Hematopoietic multipotent progenitor cell (in vitro differentiated cells): Measurements from ENCODE around the gene CAPN5. TPM values are rescaled to one million over a fixed set of nuclear protein-coding genes. Genes with fewer than 3 reads are reported as not detected.
A peak's percentile ranks its signal among the peaks of the same experiment; 100 is the strongest.

ENCODE experiments used
- DNase-seq, 3 donors: peaks; one replicate each; pipeline ENCODE4 v3.0.0-alpha.2; 2011 to 2015; ENCODE audit warnings: low read depth in 2 of 3, low spot score in 2 of 3
- total RNA-seq: library from RNA; depleted of rRNA; stranded (reverse); fragments of >200 nt; gene quantifications from one replicate; pipeline ENCODE4 v1.2.3, GENCODE V29; 2012

The CAPN5 gene
- total RNA-seq, 1 donor: 1.3 TPM

DNA sequence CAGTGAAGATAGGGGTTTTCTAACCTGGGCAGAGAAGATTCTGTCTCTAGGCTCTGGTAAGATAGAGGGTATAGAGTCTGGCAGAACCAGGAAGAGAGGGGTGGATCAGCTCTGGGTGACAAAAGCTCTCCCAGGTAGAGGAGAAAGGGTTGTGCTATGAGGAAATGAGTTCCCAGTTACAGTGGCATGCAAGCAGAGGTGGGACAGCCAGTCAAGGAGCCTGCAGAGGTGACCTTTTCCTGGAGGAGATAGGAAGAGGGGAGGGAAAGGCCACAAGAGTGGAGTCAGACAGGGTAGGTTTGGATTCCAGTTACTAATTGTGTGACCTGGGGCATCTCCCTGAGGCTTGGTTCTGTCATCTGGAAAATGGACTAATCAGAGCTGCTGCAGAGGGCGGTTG lies 3.4 kb upstream of the CAPN5 start:
- DNase-seq: no peak

GRCh38 chr11:77063861-77064260 lies 2.9 kb upstream of the CAPN5 start:
- DNase-seq: no peak

DNA sequence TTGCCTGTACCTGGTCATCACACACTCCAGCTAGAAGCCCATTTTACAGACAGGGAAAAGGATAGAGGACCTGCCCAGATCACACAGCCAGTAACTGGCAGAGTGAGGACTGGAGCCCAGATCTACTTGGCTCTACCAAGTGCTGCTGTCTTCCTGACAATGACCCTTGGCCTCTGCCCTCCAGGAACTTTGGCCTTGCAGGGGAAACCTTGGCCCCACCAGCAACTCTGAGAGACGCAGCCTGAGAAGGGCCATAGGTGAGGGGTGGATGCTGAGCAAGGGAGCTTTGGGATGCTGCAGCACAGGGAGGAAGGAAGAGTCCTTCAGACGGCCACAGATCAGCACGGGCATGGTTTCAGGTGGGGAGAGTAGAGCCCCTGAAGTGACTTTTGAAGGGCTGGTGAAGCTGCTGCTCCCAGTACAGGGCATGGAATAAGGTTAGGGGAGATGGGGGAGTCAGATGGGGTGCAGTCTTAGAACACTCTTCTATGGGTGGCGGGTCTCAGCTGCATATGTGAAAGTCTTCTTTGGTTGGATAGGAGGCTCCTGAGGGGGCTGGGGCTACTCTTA lies 2.0 kb upstream of the CAPN5 start:
- DNase-seq: no peak

DNA sequence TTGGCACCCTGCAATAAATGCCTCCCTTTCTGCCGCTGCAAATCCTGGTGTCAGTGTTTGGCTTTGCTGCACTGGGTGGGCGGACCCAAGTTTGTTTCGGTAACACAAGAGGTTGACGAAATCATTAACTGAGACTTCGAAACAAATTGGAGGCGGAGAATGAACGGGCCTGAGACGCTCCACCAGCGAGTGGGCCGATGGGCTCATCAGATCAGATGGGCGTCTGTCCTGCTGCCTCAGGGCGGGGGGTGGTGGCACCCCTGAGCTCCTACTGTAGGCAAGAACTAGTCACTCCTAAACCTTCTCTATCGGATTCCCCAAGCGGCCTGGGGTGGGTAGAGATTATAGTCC lies 918 bp upstream of the CAPN5 start:
- peak in 1 of 3 donors; percentile 42 for DNase-seq

DNA sequence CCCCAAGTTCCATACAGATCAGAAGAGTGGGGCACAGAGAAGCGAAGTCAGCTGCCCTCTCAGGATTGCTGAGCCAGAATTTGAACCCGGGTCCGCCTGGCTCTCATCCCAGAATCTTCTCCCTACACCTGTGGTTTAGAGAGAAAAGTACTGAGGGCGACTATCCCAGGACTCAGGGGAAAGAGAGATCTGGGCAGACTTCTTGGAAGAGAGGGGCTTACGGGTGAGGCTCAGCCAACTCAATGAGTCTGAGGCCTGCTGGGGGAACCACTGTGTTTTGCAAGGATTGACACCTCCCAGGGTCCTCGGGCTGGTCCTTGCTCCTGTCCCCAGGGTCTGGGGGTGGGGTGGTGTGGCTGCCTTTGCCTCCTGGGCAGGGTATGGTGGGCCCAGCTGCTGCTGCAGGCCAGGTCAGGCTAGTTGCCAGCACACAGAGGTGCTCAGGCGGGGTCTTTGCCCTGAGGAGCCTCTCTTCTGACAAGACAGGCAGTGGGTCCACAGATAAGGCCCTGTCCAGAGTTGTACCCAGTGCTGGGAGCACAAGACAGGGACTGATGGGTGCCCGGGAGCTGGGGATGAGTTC lies 1.2 kb downstream of the CAPN5 start:
- no peak for DNase-seq

GRCh38 chr11:77068457-77069335 lies 1.9 kb downstream of the CAPN5 start:
- DNase-seq: no peak

GRCh38 chr11:77069336-77069968 lies 2.7 kb downstream of the CAPN5 start:
- DNase-seq: no peak

DNA sequence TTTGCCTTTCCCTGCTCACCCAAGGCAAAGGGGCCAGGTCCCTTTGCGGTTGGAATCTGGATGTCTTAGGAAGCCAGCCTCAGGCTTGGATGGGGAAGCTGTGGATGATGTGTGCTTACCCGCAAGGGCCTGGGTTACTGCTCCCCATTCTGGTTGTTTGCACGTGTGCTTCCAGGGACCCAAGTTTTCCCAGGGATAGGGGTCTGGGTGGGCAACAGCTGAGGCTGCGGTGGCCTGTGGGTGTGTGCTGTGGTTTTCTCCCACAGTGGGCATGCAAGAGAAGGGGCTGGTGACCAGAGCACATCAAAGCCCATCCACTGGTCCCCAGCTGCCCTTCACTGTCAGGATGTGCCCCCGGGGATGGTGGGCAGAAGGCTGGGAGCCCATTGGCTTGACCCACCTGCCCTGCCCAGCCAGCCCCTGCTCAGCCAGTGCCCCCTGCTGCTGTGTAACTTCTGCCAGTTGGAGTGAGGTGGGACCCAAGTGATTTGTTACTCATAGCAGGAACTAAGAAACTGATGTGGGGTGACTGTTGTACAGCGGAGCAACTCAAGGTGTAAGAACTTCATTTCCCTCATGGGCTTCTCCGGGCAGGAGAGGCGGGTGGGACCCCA lies 3.3 kb downstream of the CAPN5 start:
- no peak for DNase-seq

DNA sequence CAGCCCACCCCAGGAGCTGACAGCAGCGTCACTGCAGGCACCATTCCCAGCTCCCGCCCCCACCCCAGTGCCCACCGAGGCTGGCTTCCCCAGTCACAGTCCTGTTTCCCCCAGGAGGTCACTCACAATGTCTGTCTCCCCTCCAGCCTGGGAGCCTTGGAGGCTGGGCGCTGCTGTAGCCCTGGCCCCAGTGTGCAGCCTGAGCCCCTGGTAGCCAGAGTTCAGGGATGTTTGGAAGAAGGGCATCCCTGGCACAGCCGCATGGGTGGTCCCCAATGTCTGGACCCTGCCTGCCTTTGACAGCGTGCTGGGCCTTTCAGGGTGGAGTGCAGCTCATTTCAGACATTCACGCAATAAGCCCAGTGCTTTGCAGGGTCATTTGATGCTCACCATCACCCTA lies 4.3 kb downstream of the CAPN5 start:
- DNase-seq: no peak

DNA sequence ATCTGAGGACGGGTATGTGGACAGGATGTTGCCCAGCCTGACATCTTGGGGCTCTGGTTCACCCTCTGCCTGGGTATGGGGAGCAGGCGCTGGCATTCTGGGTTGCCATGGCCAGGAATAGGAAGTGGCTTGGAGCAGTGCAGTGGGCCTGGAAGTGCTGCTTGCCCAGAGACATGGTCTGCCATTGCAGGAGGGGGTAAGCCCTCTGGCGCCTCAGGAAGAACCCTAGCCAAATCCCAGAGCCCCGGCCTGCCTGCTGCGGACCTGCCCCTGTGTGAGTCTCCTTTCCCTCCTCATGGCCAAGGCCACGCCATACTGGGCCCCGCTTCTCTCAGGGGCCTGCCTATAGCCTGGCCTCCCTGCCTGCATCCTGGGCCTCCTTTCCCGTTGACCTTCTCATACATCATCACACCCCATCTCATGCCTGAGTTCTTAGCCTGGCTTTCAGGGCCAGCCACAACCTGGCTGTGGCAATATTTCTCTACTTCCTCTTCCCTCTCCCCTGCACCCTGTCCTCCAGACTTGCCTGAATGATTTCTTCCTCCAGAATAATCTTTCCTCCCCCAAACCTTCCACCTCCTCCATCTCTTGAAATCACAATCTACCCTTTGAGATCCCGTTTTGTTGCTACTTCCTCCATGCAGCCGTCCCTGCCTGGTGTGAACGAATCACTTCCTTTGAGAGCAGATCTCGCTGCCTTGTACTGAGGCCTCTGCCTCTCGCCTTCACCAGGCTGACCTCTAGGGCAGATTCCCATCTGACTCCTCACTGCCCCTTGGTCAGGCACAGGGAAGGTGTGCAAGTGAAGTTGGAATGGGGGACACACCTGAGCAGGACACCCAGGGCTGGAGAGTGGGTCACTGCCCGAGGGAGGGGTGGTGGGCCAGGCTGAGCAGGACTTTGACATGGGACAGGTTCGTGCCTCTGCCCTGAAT lies 5.2 kb downstream of the CAPN5 start:
- peak in 1 of 3 donors; percentile 36 for DNase-seq

DNA sequence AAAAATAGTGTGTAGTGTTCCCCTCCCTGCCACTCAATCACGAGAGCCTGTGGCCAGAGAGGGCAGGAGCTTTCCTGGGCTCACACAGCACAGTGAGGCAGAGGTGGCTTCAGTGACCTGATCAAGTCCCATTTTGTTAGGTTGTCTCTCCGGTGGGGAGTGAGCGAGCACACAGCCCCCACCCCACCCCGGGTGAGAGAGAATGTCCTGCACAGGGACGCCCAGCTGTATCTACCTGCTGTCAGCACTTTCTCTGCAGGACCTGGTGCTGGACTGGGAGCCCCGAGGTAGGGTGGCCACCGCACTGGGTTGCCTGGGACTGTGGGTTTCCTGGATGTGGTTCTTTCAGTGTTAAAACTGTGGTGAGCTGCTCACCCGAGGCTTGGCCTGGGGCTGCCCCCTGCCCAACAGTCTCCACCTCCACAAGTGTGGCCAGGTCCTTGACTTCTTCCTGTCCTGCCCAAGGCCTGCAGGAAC lies 6.1 kb downstream of the CAPN5 start:
- DNase-seq: no peak

DNA sequence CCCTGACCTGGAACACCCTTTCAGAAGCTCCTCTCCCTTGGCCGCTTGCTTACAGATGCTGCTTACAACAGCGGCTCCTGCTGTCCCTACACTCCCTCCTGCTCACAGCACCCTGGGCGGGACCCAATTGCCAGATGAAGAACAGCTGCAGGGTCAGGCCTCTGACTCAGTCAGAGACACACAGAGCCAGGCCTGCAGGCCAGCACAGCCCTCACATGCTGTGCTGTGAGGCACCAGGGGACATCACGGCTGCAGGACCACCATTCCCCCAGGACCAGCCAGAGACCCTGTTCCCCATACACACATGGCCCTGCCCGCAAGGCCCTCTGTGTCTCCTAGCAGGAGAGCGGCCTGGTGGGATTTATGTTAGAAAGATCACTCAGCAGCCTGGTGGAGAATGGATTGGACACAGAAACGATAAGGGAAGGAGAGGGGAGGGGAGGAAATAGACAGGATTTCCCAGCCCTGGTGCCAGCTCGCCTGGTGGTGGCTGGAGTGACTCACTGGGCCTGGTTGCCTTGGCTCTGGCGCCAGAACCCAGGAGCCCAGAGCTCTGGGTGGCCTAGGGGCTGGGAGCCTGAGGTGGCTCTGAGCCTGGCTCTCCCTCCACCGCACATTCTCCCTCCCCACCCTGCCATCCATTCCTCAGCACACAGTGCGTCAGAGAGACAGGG lies 6.7 kb downstream of the CAPN5 start:
- no peak for DNase-seq

DNA sequence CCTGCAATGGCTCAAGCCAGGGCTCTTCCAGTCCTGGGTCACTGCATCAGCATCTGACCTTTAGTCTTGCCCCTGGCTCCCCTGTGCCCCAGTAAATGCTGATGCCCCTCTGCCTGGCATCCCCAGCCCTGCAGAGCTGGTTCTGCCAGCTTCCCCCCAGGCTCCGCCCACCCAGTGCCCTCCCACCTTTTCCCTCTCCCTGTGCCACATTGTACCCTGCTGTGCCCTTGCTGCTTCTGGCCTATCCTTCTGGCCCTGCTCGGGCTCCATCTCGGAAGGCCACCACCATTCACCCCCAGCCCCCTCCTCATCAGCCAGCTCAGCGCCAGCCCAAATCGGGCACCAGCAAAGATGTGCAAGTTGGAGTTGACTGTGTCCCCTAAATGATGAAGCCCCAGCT lies 7.4 kb downstream of the CAPN5 start:
- no peak for DNase-seq

- no peak for DNase-seq
Observed at GRCh38 chr11:77074626-77075221, 8.0 kb downstream of the CAPN5 start.

DNA sequence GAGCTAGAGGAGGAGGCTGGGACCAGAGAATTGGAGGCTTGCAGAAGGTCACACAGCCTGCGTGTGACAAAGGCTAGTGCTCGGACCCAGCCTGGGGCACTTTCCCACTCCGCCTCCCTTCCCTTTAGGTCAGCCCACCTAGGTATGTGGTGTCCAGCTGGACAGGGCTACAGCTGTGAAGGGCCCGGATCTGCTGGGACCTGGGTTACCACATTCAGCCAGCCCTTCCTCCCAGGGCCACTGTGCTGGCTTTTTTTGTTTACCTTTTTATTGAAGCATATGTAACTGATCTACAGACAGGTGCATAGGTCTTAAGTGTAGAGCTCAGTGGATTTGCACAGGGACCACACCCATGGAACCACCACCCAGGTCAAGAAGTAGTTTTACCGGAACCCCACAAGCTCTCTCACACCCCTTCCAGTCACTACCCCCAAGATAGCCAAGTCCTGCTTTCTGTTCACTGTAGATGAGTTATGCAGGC lies 8.7 kb downstream of the CAPN5 start:
- no peak for DNase-seq

DNA sequence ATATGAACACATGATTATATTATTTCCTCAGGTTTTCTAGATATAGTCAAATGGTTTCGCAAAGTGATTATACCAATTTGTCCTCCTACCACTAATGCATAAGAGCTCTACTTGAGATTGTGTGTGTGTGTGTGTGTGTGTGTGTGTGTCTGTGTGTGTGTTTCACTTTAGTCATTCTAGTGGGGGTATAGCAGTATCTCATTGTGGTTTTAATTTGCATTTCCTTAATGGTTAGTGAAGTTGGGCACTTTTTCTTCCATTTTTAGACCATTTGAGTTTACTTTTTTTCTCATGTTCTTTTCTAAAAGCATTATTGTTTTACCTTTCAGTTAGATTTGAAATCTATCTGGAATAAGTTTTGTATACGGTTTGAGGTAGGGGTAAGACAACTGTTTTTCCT lies 12.9 kb downstream of the CAPN5 start:
- DNase-seq: no peak

GRCh38 chr11:77080643-77081210 lies 14.0 kb downstream of the CAPN5 start:
- DNase-seq: no peak

DNA sequence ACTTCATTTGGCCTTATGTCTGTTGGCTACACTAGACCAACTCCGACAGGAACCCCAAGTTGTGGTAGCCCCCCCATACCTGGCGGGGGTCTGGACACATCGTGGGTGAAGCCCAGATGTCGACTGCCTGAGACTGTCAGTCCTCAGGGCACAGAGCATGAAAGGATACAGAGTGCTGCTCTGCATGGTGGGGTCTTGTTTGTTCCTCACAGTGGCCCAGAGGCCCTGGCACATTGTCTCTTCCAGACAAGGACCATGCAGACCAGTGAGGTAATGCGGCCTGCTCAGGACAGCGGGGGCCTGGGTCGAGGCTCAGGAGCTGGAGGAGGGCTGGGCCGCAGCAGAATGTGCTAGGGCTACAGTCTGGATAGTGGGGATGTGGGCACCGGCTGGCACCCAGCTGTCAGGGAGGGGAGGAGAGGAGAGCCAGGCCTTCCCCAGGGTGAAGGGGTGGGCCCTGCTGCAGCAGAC lies 14.6 kb downstream of the CAPN5 start:
- DNase-seq: no peak
